Measurements from ENCODE around the gene PHF21A.

DNA sequence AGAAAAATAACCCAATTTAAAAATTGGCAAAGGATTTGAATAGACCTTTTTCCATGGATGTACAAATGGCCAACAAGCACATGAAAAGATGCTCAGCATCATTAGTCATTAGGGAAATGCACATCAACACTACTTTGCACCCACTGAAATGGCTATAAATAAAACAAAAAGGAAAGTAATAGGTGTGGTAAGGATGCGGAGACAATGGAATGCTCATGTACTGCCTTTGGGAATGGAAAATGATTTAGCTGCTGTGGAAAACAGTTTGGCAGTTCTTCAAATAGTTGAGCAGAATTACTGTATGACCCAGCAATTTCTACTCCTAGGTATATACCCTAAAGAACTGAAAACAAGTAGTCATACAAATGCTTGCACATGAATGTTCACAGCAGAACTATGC, 161.4 kb downstream of the PHF21A start:
- TF ChIP-seq CTCF (conservative IDR thresholded peaks at IDR 0.05; ENCODE audit: low read length) (no peak), EZH2phosphoT487 (IDR thresholded peaks at IDR 0.05; ENCODE audit: borderline replicate concordance, low read depth, low read length) (no peak)
